Embryonic facial prominence (tissue), 1 donor: ENCODE data around the gene KRTAP12-4.
"Not testable (repeated sequence)": the region's sequence is repeated elsewhere in the genome, so short reads cannot be mapped to it uniquely, and the experiment has no call there.

Experiments
- DNase-seq: peaks from one replicate; pipeline ENCODE4 v3.0.0-alpha.2; 2016; ENCODE audit errors: extremely low spot score

The KRTAP12-4 gene

DNA sequence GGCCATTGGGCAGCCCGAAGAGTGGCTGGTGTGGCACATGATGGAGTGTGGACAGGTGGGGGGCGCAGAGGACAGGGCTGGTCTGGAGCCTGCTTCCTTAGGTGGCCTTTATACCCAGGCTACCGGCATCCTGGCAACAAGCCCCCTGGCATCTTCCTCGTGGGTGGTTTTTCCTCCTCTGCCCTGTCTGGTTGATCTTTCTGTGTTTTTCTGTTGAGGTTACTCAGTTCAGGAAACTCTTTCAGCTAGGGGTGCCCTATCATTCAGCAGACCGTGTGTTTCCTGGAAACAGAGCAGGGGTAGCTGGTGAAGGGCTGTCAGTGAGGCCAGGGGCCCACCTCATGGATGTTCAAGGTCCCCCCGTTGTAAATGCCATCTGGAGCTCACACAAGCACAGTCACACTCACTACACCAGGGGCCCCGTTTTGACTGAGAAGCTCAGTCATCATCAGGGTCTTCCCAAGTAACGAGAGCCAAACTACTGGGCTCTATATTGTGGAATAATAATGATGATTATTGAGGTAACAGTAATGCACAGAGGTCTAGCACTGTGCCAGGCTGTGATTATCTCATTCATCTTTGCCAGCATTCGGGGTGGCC is at the start of gene KRTAP12-4:
Gene KRTAP12-4, minus strand, starts transcription at position 84 of the 600 bp plus-strand sequence. Its CDS starts 45 bp downstream, at position 39.
- no peak for DNase-seq

GRCh38 chr21:44703731-44704635 is 49.5 kb upstream of the KRTAP12-4 start:
- DNase-seq = no peak

- no peak for DNase-seq
Observed at GRCh38 chr21:44702973-44703730, 48.7 kb upstream of the KRTAP12-4 start.

DNA sequence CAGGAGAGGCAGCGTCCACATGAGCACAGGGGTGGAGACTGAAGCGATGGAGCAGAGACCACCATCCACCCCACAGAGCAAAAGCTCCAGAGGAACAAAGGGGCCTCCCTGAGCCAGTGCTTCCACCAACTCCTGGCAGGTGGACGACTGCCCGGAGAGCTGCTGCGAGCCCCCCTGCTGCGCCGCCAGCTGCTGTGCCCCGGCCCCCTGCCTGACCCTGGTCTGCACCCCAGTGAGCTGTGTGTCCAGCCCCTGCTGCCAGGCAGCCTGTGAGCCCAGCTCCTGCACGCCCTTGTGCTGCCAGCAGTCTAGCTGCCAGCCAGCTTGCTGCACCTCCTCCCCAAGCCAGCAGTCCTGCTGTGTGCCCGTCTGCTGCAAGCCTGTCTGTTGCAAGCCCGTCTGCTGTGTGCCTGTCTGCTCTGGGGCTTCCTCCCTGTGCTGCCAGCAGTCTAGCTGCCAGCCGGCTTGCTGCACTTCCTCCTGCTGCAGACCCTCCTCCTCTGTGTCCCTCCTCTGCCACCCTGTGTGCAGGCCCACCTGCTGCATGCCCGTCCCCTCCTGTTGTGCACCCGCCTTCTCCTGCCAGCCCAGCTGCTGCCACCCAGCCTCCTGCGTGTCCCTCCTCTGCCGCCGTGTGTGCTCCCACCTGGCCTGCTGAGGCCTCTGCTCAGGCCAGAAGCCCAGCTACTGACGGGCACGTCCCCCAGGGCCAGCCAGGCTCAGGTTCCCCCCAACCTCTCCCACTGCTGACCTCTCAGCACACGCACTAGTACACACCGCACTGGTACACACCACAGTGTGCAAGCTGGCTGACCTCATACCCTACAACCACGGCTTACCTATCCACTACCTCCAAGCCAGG is 47.9 kb upstream of the KRTAP12-4 start:
- no peak for DNase-seq

- no peak for DNase-seq
Observed at GRCh38 chr21:44701541-44701940, 47.1 kb upstream of the KRTAP12-4 start.

GRCh38 chr21:44701023-44701400 is 46.6 kb upstream of the KRTAP12-4 start:
- no peak for DNase-seq

GRCh38 chr21:44700101-44701022 is 45.9 kb upstream of the KRTAP12-4 start:
- no peak for DNase-seq

DNA sequence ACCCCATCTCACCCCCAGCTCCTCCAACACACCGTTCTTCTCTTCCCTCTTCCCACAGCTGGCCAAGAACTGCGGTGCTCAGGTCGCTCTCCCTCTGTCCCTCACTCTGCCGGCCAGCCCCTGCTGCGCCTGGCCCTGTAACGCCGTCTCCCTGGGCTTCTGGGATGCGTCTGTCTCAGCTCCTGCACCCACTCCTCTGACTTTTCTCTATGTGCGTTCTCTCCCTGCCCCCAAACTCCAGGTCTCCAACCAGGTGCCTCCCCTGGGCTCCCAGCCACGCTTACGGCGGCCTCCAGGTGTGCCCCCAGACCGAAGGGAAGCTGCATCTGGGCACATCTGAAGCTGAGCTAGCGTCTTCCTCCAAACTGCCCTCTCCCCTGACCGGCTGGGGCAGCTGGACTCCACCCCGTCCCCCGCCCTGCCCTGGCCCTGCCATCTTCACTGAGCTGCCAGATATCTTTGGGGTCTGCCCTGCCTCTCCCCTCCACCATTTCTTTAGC is 45.1 kb upstream of the KRTAP12-4 start:
- no peak for DNase-seq

GRCh38 chr21:44697811-44698734 is 43.6 kb upstream of the KRTAP12-4 start:
- no peak for DNase-seq

- DNase-seq = not testable (repeated sequence)
Observed at GRCh38 chr21:44697172-44697810, 42.8 kb upstream of the KRTAP12-4 start, which contains the start of gene KRTAP10-12. Gene KRTAP10-12, plus strand, starts transcription at chr21:44697172. Its CDS starts 30 bp downstream, at chr21:44697202.

DNA sequence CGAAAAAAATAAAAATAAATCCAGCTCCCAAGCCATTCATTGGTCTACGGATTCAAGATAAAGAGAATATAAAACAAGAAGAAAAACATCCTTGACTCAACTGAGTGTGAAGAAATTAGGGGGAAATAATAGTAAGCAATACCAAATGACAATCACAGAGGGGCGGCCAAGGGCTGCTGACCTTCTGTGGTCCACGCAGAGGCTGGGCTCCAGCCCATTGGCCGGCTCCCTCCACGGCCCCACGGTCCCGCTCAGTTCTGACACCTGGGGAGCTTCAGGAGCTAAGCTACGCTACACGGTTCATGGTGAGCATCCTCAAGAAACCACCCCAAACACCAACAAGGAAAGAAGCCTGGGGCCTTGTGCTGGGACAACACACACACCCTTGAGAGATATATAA is 42.1 kb upstream of the KRTAP12-4 start:
- no peak for DNase-seq

- no peak for DNase-seq
Observed at GRCh38 chr21:44695641-44696040, 41.2 kb upstream of the KRTAP12-4 start.

DNA sequence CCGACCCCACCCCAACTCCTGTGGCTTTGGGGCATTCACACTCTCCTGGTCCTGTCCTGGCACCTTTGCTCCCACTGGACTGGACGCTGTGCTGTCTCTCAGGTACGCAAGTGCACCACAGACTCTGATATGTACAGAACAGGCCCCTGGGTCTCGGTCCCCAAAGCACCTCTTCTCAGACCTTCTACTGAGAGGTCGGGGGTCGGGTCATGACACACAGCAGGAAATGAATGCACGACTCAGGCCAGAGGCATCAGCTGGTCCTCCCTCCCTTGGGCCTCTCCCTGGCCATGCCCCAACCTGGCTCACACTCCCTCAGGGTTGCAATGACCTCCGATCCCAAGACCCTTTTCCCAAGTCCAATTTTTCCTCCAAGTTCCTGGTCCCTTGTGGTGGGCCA is 40.7 kb upstream of the KRTAP12-4 start:
- no peak for DNase-seq

DNA sequence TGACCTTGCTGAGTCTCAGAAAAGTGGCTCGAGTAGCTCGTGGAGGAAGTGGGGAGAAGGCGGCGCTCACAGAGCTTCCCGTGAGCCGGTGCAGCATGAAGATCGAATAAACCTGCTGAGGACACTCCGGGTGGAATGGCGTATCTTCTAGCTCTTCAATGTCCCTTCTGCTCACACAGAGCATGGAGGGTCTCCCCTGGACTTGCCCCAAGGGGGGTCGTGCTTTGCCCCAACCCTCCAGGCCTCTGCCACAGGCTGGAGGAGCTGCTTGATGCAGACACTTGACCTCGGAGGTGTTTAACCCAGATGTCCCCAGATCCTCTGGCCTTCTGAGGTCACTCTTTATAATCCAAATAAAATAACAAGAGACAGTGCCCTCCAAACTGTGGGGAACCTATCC is 40.3 kb upstream of the KRTAP12-4 start:
- DNase-seq = no peak

GRCh38 chr21:44692798-44693512 is 38.5 kb upstream of the KRTAP12-4 start:
- no peak for DNase-seq

GRCh38 chr21:44691686-44692085 is 37.2 kb upstream of the KRTAP12-4 start:
- no peak for DNase-seq

GRCh38 chr21:44689740-44690139 is 35.3 kb upstream of the KRTAP12-4 start:
- DNase-seq = not testable (repeated sequence)

- no peak for DNase-seq
Observed at GRCh38 chr21:44687671-44688070, 33.2 kb upstream of the KRTAP12-4 start.
